Lower leg skin (tissue), 3 donors: ENCODE results near the gene SURF2.

Experiments
- CTCF ChIP-seq, 3 donors: fragments of 450-650 bp; IDR thresholded peaks; one replicate each; pipeline ENCODE4 v1.5.1; 2016; ENCODE audit warnings: antibody characterized with exemption in 3 of 3, mild to moderate bottlenecking in 3 of 3, moderate library complexity in 2 of 3
- POLR2A ChIP-seq, 2 donors: fragments of 450-650 bp; IDR thresholded peaks; one replicate each; pipeline ENCODE4 v1.6.1; 2016 to 2017; ENCODE audit warnings: antibody characterized with exemption in 2 of 2, mild to moderate bottlenecking in 1 of 2, moderate library complexity in 1 of 2

DNA sequence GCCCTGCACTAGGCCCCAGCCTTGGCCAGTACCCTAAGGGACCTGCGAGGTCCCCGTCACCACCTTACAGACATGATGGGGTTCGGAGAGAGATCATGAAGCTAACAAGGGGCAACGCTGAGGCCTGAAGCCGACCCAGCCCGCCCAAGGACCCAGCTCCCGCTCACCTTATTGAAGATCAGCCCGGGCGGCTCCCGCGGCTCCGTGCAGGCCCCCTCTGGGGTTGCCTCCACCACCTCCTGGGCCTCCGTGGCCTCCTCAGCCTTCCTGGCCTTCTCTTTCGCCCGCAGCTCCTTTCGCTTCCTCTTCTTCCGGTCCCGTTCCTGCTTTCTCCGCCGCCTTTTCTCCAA, 24.0 kb upstream of the SURF2 start:
- TF ChIP-seq CTCF (IDR thresholded peaks at IDR 0.05) (no peak), POLR2A (IDR thresholded peaks at IDR 0.05) (no peak)
